ENCODE data around the gene FBXL19. TPM values are rescaled to one million over a fixed set of nuclear protein-coding genes. Genes with fewer than 3 reads are reported as not detected.
A peak's percentile ranks its signal among the peaks of the same experiment; 100 is the strongest.

FBXL19 gene
- total and polyA plus RNA-seq, 2 experiments from 2014 or later: 0.64 to 18.2 TPM

DNA sequence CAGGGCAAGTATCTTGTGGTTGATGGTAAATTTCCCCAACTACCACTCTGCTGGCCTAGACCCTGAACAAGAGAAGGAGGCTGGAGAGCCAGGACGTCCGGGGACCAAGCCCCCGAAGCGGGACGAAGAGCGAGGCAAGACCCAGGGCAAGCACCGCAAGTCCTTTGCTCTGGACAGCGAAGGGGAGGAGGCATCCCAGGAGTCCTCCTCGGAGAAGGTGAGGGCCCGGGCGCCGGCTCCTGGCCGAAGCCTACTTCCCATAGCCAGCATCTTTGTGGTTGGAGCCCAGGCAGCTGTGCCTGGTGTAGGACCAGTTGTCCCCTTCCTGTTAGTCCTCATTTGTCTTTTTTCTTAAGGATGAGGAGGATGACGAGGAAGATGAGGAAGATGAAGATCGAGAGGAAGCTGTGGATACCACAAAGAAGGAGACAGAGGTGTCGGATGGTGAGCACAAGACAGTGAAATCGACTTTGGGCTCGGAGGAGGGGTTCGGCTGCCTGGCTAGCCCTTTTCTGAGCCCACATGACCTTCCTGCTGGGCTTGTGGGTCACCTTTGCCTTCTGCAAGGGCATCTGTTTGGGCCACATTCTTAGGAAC lies 46.0 kb downstream of the FBXL19 start:
- H3K9me2 ChIP-seq (ENCODE audit: insufficient read depth): no peaks in the 10 kb centered on the region
- no peak overlapping the region for H3K4me2 ChIP-seq (ENCODE audit: unreplicated experiment)
- no peak overlapping the region for H3K9ac ChIP-seq
- H3F3A ChIP-seq (ENCODE audit: insufficient read depth): no peaks in the 10 kb centered on the region
- DNase-seq: no peak
- H3K9me3 ChIP-seq (ENCODE audit: low read depth): no peaks in the 10 kb centered on the region
- peaks cover 19% of the 10 kb centered on the region for H3K36me3 ChIP-seq (ENCODE audit: low read depth)
- no peaks in the 10 kb centered on the region for H3K27me3 ChIP-seq (replicated peaks; ENCODE audit: insufficient read depth)
- WGBS, 2 experiments (ENCODE audit: low coverage in 1 of 2, low lambda C conversion rate in 2 of 2, missing lambda C conversion rate in 2 of 2): 94 to 96% methylated on average over 19 of the region's 19 CpGs
- H4K20me1 ChIP-seq (ENCODE audit: insufficient read depth): no peaks in the 10 kb centered on the region
- no peak overlapping the region for H2AFZ ChIP-seq
- in situ Hi-C loops (cut with MboI): loop anchor here (25.0 kb wide), 2 partner anchors 743 to 918 kb away; a partner anchor contains a TSS
- H3K4me3 ChIP-seq: no peak overlapping the region
- H3K4me1 ChIP-seq (ENCODE audit: insufficient read depth): no peaks in the 10 kb centered on the region
- no peak overlapping the region for H3K27ac ChIP-seq
- TF ChIP-seq EZH2phosphoT487 (IDR thresholded peaks at IDR 0.05; ENCODE audit: insufficient read depth, low read depth) (no peak), EZH2 (IDR thresholded peaks at IDR 0.05; ENCODE audit: insufficient read depth, poor library complexity, severe bottlenecking) (no peak)
- H3K79me2 ChIP-seq (ENCODE audit: insufficient read depth): no peaks in the 10 kb centered on the region

DNA sequence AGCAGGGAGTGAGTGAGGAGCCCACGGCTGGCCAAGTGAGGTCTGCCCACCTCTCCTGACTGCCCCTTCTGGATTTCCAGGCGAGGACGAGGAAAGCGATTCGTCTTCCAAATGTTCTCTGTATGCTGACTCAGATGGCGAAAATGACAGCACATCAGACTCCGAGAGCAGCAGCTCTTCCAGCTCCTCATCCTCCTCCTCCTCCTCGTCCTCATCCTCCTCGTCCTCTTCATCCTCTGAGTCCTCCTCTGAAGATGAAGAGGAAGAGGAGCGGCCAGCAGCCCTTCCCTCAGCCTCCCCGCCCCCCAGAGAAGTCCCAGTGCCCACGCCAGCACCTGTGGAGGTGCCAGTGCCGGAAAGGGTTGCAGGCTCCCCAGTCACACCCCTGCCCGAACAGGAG lies 47.9 kb downstream of the FBXL19 start:
- H3K27me3 ChIP-seq (replicated peaks; ENCODE audit: insufficient read depth): no peaks in the 10 kb centered on the region
- no peaks in the 10 kb centered on the region for H3F3A ChIP-seq (ENCODE audit: insufficient read depth)
- H3K4me2 ChIP-seq (ENCODE audit: unreplicated experiment): no peak overlapping the region
- no peak overlapping the region for H3K9ac ChIP-seq
- no peaks in the 10 kb centered on the region for H3K9me2 ChIP-seq (ENCODE audit: insufficient read depth)
- no peaks in the 10 kb centered on the region for H3K9me3 ChIP-seq (ENCODE audit: low read depth)
- no peak overlapping the region for H3K4me3 ChIP-seq
- H2AFZ ChIP-seq: no peak overlapping the region
- H3K79me2 ChIP-seq (ENCODE audit: insufficient read depth): no peaks in the 10 kb centered on the region
- DNase-seq: no peak
- H3K27ac ChIP-seq: no peak overlapping the region
- 94 to 97% methylated on average over 13 to 14 of the region's 14 CpGs for WGBS, 2 experiments (ENCODE audit: low coverage in 1 of 2, low lambda C conversion rate in 2 of 2, missing lambda C conversion rate in 2 of 2)
- no peaks in the 10 kb centered on the region for H4K20me1 ChIP-seq (ENCODE audit: insufficient read depth)
- H3K36me3 ChIP-seq (ENCODE audit: low read depth): peaks cover 16% of the 10 kb centered on the region
- no peaks in the 10 kb centered on the region for H3K4me1 ChIP-seq (ENCODE audit: insufficient read depth)
- in situ Hi-C loops (cut with MboI): loop anchor here (25.0 kb wide), 2 partner anchors 741 to 916 kb away; a partner anchor contains a TSS
- TF ChIP-seq EZH2 (IDR thresholded peaks at IDR 0.05; ENCODE audit: insufficient read depth, poor library complexity, severe bottlenecking) (no peak), EZH2phosphoT487 (IDR thresholded peaks at IDR 0.05; ENCODE audit: insufficient read depth, low read depth) (no peak)

DNA sequence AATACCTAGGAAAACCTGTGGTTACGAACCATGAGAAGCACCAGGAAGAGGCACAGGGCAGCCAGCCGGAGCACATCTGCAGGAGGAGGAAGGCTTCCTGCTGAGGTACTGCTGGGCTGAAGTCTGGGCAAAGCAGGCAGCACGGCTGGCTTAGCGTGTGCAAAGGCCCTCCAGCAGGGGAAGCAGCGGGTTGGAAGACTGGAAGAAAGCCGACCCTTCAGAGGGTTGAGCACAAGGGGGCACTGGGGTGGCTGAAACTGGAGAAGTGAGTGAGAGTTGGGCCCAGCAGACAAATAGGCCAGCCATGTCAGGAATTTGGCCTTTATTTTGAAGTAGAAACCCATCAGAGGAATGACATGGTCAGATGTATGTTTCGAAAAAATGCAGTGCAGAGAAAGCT lies 49.5 kb downstream of the FBXL19 start:
- no peaks in the 10 kb centered on the region; the same call in 1 of the 2 replicates for H3K79me2 ChIP-seq (ENCODE audit: insufficient read depth)
- H3K4me1 ChIP-seq (ENCODE audit: insufficient read depth): no peaks in the 10 kb centered on the region
- H3K4me2 ChIP-seq (ENCODE audit: unreplicated experiment): no peak overlapping the region
- no peaks in the 10 kb centered on the region for H3K9me2 ChIP-seq (ENCODE audit: insufficient read depth)
- H4K20me1 ChIP-seq (ENCODE audit: insufficient read depth): no peaks in the 10 kb centered on the region
- no peak overlapping the region for H2AFZ ChIP-seq
- in situ Hi-C loops (cut with MboI): loop anchor here (25.0 kb wide), 2 partner anchors 739 to 914 kb away; a partner anchor contains a TSS
- no peaks in the 10 kb centered on the region for H3F3A ChIP-seq (ENCODE audit: insufficient read depth)
- TF ChIP-seq EZH2 (IDR thresholded peaks at IDR 0.05; ENCODE audit: insufficient read depth, poor library complexity, severe bottlenecking): no peak
- no peak overlapping the region for H3K27ac ChIP-seq
- peaks cover 16% of the 10 kb centered on the region for H3K36me3 ChIP-seq (ENCODE audit: low read depth)
- H3K9me3 ChIP-seq (ENCODE audit: low read depth): no peaks in the 10 kb centered on the region
- no peak overlapping the region for H3K4me3 ChIP-seq
- no peak overlapping the region for H3K9ac ChIP-seq
- H3K27me3 ChIP-seq (replicated peaks; ENCODE audit: insufficient read depth): no peaks in the 10 kb centered on the region
- WGBS, 2 experiments (ENCODE audit: low coverage in 1 of 2, low lambda C conversion rate in 2 of 2, missing lambda C conversion rate in 2 of 2): 72 to 78% methylated on average over 7 of the region's 7 CpGs
- DNase-seq: peak; percentile 48

DNA sequence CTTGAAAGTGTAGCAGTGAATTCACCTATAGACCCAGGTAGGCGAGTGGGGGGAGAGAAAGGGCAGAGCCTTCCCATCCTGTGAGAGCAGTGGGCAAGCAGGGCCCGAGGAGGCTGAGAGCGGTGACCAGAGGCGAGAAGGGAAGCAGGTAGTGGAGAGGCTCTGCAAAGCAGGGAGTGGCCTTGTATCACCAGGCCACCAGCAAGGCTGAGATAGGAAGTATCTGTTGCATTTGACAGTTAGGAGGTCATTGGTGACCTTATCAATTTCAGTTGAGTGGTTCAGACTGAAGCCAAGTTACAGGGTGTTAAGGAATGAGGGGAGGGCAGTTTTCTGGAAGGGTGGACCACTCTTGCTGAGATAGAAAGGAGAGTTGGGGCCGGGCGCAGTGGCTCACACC lies 51.0 kb downstream of the FBXL19 start:
- in situ Hi-C loops (cut with MboI): loop anchor here (25.0 kb wide), 2 partner anchors 738 to 913 kb away; a partner anchor contains a TSS
- peaks cover 16% of the 10 kb centered on the region for H3K36me3 ChIP-seq (ENCODE audit: low read depth)
- TF ChIP-seq EZH2phosphoT487 (IDR thresholded peaks at IDR 0.05; ENCODE audit: insufficient read depth, low read depth): no peak
- no peak for TF ChIP-seq EZH2 (IDR thresholded peaks at IDR 0.05; ENCODE audit: insufficient read depth, poor library complexity, severe bottlenecking)

More for the DNA sequence above, 51.0 kb downstream of the FBXL19 start:
- H3K4me1 ChIP-seq (ENCODE audit: insufficient read depth): no peaks in the 10 kb centered on the region
- no peaks in the 10 kb centered on the region; the same call in 1 of the 2 replicates for H3K79me2 ChIP-seq (ENCODE audit: insufficient read depth)
- no peak overlapping the region for H3K9ac ChIP-seq
- no peak overlapping the region for H3K4me3 ChIP-seq
- H3K27ac ChIP-seq: no peak overlapping the region
- no peak for DNase-seq
- no peak overlapping the region for H3K4me2 ChIP-seq (ENCODE audit: unreplicated experiment)
- WGBS, 2 experiments (ENCODE audit: low coverage in 1 of 2, low lambda C conversion rate in 2 of 2, missing lambda C conversion rate in 2 of 2): 97 to 98% methylated on average over 6 of the region's 6 CpGs
- H3F3A ChIP-seq (ENCODE audit: insufficient read depth): no peaks in the 10 kb centered on the region
- H3K27me3 ChIP-seq (replicated peaks; ENCODE audit: insufficient read depth): no peaks in the 10 kb centered on the region
- H3K9me3 ChIP-seq (ENCODE audit: low read depth): no peaks in the 10 kb centered on the region
- H3K9me2 ChIP-seq (ENCODE audit: insufficient read depth): no peaks in the 10 kb centered on the region
- H4K20me1 ChIP-seq (ENCODE audit: insufficient read depth): no peaks in the 10 kb centered on the region
- H2AFZ ChIP-seq: no peak overlapping the region
